Measurements from ENCODE around the gene SYT6.

Gene SYT6

DNA sequence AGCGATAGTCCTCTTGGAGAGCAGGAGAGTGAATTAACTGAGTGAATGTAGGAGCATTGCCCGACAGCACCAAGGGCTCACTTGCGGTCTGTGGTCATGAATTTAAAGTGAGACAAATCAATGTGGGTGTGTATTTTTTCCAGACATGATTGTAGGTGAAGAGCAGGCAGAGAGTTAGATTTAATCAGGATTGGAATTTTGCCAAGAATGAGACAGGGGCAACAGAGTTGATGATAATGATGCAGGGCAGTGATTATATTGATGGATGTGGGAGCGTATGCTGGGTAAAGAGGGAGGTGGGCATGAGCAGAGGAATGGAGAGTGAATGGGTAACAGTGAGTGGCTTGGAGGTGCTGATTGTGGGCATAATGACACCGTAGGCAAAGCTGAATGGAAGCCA, 20.0 kb upstream of the SYT6 start:
- Histone ChIP-seq H3K27me3 (ENCODE audit: insufficient read depth, low read length) (peaks cover 3% of the 10 kb centered on the region), H2AFZ (ENCODE audit: low read depth, low read length) (no peak overlapping the region), H3K9me3 (ENCODE audit: low read length) (no peaks in the 10 kb centered on the region), H3K36me3 (ENCODE audit: insufficient read depth, low read length) (no peaks in the 10 kb centered on the region), H3K4me1 (ENCODE audit: insufficient read depth, low read length) (no peaks in the 10 kb centered on the region), H3K4me3 (ENCODE audit: low read length) (no peak overlapping the region)

DNA sequence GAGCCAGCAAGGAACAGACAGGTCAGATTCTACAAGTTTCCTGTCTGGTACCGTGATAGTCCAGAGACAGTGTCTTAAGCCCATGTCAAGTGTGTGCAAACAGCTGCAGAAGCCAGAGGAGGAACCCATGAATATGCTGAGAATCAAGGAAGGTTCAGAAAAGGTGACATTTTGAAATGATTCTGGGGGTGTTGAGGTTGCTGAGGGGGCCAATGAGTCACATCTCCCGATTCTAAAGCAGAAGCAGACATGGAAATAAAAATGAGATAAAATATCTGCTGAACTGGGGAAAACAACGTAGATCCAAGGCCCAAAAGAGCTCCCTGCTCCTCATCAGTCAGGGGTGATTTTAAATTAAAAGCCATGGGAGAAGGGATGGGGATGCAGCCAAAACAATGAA, 15.8 kb upstream of the SYT6 start:
- H3K4me3 ChIP-seq (ENCODE audit: low read length): no peak overlapping the region
- no peak overlapping the region for H2AFZ ChIP-seq (ENCODE audit: low read depth, low read length)
- peaks cover 2% of the 10 kb centered on the region for H3K27me3 ChIP-seq (ENCODE audit: insufficient read depth, low read length)
- no peaks in the 10 kb centered on the region for H3K9me3 ChIP-seq (ENCODE audit: low read length)
- no peaks in the 10 kb centered on the region for H3K36me3 ChIP-seq (ENCODE audit: insufficient read depth, low read length)
- no peaks in the 10 kb centered on the region for H3K4me1 ChIP-seq (ENCODE audit: insufficient read depth, low read length)

- no peaks in the 10 kb centered on the region for H3K27me3 ChIP-seq (ENCODE audit: insufficient read depth, low read length)
- H3K4me1 ChIP-seq (ENCODE audit: insufficient read depth, low read length): no peaks in the 10 kb centered on the region
- H3K36me3 ChIP-seq (ENCODE audit: insufficient read depth, low read length): no peaks in the 10 kb centered on the region
- no peak overlapping the region for H2AFZ ChIP-seq (ENCODE audit: low read depth, low read length)
- no peaks in the 10 kb centered on the region for H3K9me3 ChIP-seq (ENCODE audit: low read length)
- no peak overlapping the region for H3K4me3 ChIP-seq (ENCODE audit: low read length)
Observed at GRCh38 chr1:114167226-114167625, 13.6 kb upstream of the SYT6 start.

DNA sequence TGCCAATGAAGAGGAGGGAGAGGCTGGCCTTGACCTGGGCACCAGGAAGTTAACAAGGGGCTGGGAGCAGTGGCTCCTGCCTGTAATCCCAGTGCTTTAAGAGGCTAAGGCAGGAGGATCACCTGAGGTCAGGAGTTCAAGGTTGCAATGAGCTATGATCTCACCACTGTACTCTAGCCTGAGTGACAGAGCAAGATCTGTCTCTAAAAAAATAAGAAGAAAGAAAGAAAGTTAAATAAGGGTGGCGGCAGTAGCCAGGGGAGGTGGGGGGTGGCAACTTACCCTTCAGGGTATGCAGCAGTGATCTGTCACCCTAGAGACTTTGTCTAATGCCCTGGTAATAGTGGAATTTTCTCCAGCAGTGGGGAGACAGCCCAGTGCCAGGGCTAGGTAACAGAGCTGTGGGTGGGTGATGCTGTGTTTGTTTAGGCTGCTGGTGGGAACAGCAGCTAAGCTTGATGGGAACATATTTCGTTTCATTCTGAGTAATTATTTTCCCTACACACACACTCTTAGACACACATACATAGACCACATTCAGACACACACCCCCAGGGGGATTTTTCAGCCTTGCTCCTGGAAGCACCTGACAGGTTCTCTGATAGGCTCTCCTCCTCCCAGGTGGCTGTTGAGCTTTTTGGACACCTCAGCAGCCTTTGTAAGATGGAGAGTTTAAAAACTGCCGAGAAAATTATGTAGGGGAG, 11.3 kb upstream of the SYT6 start:
- Histone ChIP-seq H3K27me3 (ENCODE audit: insufficient read depth, low read length) (peaks cover 3% of the 10 kb centered on the region), H3K9me3 (ENCODE audit: low read length) (no peaks in the 10 kb centered on the region), H3K4me1 (ENCODE audit: insufficient read depth, low read length) (no peaks in the 10 kb centered on the region), H3K4me3 (ENCODE audit: low read length) (no peak overlapping the region), H2AFZ (ENCODE audit: low read depth, low read length) (no peak overlapping the region), H3K36me3 (ENCODE audit: insufficient read depth, low read length) (no peaks in the 10 kb centered on the region)

DNA sequence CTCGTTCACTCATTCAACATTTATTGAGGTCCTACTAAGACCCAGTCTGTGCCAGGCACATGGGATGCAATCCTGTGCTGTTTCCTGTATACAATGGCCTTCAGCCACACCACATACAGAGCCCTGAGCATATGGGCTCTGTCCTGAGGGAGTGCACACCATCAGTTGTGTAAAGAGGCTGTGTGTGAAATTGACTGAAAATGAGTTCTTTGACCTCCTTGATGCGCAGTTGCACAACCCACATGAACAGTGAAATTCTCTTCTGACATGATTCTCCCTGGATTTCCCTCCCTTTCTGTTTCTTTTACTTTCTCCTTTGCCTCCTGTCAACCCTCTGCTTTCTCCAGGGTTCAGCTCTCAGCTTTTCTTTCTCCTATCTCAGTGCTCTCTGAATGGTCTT, 6.3 kb upstream of the SYT6 start:
- Histone ChIP-seq H2AFZ (ENCODE audit: low read depth, low read length) (no peak overlapping the region), H3K27me3 (ENCODE audit: insufficient read depth, low read length) (peaks cover 39% of the 10 kb centered on the region), H3K9me3 (ENCODE audit: low read length) (no peaks in the 10 kb centered on the region), H3K4me1 (ENCODE audit: insufficient read depth, low read length) (no peaks in the 10 kb centered on the region), H3K36me3 (ENCODE audit: insufficient read depth, low read length) (no peaks in the 10 kb centered on the region), H3K4me3 (ENCODE audit: low read length) (no peak overlapping the region)

GRCh38 chr1:114157275-114157660, 3.6 kb upstream of the SYT6 start:
- Histone ChIP-seq H3K36me3 (ENCODE audit: insufficient read depth, low read length) (no peaks in the 10 kb centered on the region), H3K4me1 (ENCODE audit: insufficient read depth, low read length) (peaks cover 12% of the 10 kb centered on the region), H3K27me3 (ENCODE audit: insufficient read depth, low read length) (peaks cover 63% of the 10 kb centered on the region), H2AFZ (ENCODE audit: low read depth, low read length) (no peak overlapping the region), H3K9me3 (ENCODE audit: low read length) (no peaks in the 10 kb centered on the region), H3K4me3 (ENCODE audit: low read length) (no peak overlapping the region)

DNA sequence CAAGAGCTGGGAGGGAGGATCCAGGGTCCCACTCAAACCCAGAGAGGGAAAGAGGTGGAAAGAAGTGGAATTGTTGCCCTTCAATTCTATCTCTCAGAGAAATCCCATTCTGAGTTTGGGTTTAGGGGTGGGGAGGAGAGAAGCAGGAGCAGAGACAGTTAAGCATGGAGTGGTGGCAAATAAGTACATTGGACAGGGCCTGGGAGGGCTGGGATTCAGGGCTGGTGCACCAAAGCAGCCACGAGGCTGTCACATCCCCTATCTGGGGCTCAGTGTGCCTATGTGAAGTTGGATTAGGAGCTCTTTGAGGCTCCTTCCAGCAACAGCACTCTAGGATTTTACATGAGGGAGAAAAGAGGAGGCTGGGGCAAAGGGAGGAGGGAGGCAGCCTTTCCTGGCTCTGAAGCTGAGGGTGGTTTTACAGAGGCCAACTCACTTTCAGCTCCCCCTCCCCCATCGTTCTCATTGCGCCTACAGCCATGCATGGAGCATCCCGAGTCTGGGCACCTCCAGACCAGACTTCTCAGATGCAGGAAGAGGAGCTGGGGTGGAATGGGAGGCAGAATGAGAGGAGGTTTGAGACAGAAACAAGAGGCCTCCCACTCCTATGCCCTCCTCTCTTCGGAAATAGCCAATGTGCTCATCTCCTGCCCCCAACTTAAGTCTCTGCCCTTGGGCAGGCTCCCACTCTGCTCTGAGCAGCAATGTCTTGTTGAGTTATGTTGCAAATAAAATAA, 3.0 kb upstream of the SYT6 start:
- no peaks in the 10 kb centered on the region for H3K36me3 ChIP-seq (ENCODE audit: insufficient read depth, low read length)
- peaks cover 14% of the 10 kb centered on the region for H3K4me1 ChIP-seq (ENCODE audit: insufficient read depth, low read length)
- H2AFZ ChIP-seq (ENCODE audit: low read depth, low read length): no peak overlapping the region
- peaks cover 69% of the 10 kb centered on the region for H3K27me3 ChIP-seq (ENCODE audit: insufficient read depth, low read length)
- H3K4me3 ChIP-seq (ENCODE audit: low read length): no peak overlapping the region
- H3K9me3 ChIP-seq (ENCODE audit: low read length): no peaks in the 10 kb centered on the region

DNA sequence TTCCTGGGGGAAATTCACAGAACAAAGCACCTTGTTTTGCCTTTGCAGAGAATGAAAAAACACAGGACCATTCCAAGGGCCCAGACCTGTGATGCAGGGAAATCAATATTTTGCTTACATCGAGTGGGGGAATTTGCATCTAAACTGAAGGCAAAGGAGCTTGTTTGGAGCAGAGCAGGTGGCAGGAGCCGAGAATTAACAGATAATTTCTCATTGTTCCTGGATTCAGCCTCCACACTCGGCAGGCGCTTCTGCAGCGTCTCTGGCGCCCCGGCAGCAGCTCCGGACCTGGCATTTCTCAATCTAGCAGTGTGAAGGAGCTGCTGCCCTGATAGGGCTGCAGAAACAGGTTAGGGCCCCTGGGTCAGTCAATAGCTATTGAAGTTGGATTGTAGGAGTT, 2.0 kb upstream of the SYT6 start:
- H3K9me3 ChIP-seq (ENCODE audit: low read length): no peaks in the 10 kb centered on the region
- no peak overlapping the region for H3K4me3 ChIP-seq (ENCODE audit: low read length)
- no peaks in the 10 kb centered on the region for H3K36me3 ChIP-seq (ENCODE audit: insufficient read depth, low read length)
- H3K27me3 ChIP-seq (ENCODE audit: insufficient read depth, low read length): peaks cover 78% of the 10 kb centered on the region
- H2AFZ ChIP-seq (ENCODE audit: low read depth, low read length): no peak overlapping the region
- H3K4me1 ChIP-seq (ENCODE audit: insufficient read depth, low read length): peaks cover 14% of the 10 kb centered on the region

DNA sequence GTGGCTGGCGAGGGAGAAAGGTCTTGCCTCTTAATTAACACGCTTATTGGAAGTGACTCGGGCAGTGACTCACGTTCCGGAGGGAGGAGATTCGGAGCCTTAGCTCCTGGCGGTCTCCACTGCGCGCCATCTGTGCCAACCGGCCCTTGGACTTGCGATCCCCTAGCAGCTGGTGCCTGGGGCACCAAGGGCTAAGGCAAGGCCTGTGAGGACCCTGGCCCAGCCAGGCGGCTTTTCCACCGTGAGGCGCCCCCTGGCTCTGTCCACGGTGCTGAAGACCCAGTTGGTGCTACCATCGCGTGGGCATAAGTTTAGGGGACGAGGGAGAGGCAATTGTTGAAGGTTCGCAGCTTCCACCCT, 1.3 kb upstream of the SYT6 start:
- Histone ChIP-seq H3K4me1 (ENCODE audit: insufficient read depth, low read length) (peaks cover 14% of the 10 kb centered on the region), H2AFZ (ENCODE audit: low read depth, low read length) (no peak overlapping the region), H3K36me3 (ENCODE audit: insufficient read depth, low read length) (no peaks in the 10 kb centered on the region), H3K27me3 (ENCODE audit: insufficient read depth, low read length) (peaks cover 82% of the 10 kb centered on the region), H3K9me3 (ENCODE audit: low read length) (no peaks in the 10 kb centered on the region), H3K4me3 (ENCODE audit: low read length) (no peak overlapping the region)

DNA sequence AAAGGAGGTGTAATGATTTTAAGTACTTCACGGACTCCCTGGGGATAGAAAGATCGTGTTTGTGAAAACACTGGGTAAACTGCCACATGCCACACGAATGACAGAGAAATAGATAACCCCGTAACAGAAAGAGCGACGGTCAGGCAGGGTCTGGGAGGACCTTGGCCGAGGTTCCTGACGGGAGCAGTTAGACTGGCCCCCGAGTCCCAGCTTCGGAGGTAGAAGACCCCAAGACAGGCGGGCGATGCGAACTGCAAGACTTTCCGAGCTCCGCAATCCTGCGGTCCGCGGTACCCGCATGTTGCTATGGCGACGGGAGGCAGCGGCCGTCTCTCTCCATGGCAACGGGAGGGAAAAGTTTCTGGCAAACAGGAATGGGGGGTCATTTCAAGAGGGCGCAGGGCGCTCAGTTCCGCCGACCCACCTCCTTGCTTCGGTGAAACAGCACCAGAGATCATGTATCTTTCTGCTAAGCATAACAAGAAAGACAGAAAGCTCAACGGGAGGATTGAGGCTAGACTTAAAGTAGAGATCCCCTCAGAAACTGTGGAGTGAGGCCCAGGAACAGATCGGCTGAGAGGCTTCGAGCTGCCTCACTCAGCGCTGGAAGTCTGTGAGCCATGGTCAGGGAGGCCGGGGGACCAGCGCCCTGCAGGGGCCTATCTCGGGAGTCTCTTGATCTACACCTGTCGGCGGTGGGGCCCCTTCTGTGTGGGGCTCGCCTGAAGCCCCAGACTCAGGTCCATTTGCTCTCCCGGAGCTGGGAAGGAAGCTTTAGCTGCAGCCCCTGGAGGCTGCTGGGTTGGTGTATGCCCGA, 685 bp upstream of the SYT6 start:
- Histone ChIP-seq H3K36me3 (ENCODE audit: insufficient read depth, low read length) (no peaks in the 10 kb centered on the region), H3K4me1 (ENCODE audit: insufficient read depth, low read length) (peaks cover 14% of the 10 kb centered on the region), H3K4me3 (ENCODE audit: low read length) (no peak overlapping the region), H3K27me3 (ENCODE audit: insufficient read depth, low read length) (peaks cover 88% of the 10 kb centered on the region), H2AFZ (ENCODE audit: low read depth, low read length) (no peak overlapping the region), H3K9me3 (ENCODE audit: low read length) (no peaks in the 10 kb centered on the region)

DNA sequence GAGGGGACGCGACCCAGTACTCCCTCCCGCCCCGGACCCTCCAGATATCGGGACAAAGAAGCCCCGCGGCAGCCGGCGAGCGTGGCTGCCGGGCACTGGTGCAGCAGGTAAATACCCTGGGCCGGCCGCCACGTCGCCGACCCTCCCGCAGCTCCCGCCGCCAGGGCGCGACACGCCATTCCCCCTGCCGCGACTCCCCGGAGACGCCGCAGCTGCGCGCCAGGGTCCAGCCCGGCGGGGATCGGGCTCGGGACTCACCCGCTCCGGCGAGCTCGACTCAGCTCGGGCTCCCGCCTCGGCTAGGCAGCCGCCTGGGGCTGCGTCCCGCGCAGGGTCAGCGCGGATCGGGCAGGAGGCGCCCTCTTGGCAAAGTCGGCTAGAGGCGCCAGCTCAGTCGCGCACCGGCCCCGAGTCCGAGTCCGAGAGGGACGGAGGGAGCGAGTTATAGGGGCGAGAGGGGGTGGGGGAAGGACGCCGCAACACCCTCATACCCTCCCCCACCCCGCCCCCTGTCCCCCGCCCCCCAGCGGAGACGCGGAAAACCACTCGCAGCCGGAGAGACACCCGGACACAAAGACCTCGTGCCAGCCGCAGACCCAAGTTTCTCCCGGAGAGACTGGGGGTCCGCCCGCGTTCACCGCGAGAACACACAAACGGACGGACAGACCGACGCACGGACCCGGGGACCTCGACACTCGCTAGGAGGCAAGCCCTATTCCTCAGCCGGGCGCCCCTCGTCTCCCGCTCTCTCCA, 985 bp downstream of the SYT6 start:
- Histone ChIP-seq H2AFZ (ENCODE audit: low read depth, low read length) (no peak overlapping the region), H3K27me3 (ENCODE audit: insufficient read depth, low read length) (peaks cover 78% of the 10 kb centered on the region), H3K4me3 (ENCODE audit: low read length) (peak overlapping the region; percentile 29), H3K36me3 (ENCODE audit: insufficient read depth, low read length) (no peaks in the 10 kb centered on the region), H3K4me1 (ENCODE audit: insufficient read depth, low read length) (peaks cover 14% of the 10 kb centered on the region), H3K9me3 (ENCODE audit: low read length) (no peaks in the 10 kb centered on the region)

DNA sequence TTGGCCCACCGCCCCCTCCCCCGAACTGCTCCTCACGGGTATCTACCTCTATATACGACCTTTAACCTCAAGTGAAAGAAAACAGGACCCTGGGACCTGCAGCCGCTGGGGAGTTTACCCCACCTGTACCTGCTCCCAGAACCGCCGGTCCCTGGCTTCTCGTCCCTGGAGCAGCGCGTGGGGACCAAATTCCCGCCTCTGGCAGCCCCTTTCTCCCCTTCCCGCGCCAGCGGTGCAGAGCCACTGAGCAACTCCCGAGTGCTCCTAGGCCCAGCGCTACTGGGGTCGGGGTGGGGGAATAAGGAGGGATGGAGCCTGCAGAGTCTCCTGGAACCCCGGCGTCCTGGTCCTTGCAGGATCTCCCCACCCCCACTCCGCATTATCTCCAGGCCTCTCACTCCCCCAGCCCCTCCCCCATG, 1.6 kb downstream of the SYT6 start:
- peaks cover 14% of the 10 kb centered on the region for H3K4me1 ChIP-seq (ENCODE audit: insufficient read depth, low read length)
- peaks cover 73% of the 10 kb centered on the region for H3K27me3 ChIP-seq (ENCODE audit: insufficient read depth, low read length)
- H2AFZ ChIP-seq (ENCODE audit: low read depth, low read length): no peak overlapping the region
- no peaks in the 10 kb centered on the region for H3K9me3 ChIP-seq (ENCODE audit: low read length)
- H3K4me3 ChIP-seq (ENCODE audit: low read length): peak overlapping the region; percentile 29
- H3K36me3 ChIP-seq (ENCODE audit: insufficient read depth, low read length): no peaks in the 10 kb centered on the region

GRCh38 chr1:114150016-114150415, 3.7 kb downstream of the SYT6 start:
- peaks cover 14% of the 10 kb centered on the region for H3K4me1 ChIP-seq (ENCODE audit: insufficient read depth, low read length)
- H3K36me3 ChIP-seq (ENCODE audit: insufficient read depth, low read length): no peaks in the 10 kb centered on the region
- H2AFZ ChIP-seq (ENCODE audit: low read depth, low read length): no peak overlapping the region
- no peaks in the 10 kb centered on the region for H3K9me3 ChIP-seq (ENCODE audit: low read length)
- H3K4me3 ChIP-seq (ENCODE audit: low read length): no peak overlapping the region
- peaks cover 57% of the 10 kb centered on the region for H3K27me3 ChIP-seq (ENCODE audit: insufficient read depth, low read length)
